ENCODE measurements around the gene PALD1. TPM values are rescaled to one million over a fixed set of nuclear protein-coding genes. Genes with fewer than 3 reads are reported as not detected.
A peak's percentile ranks its signal among the peaks of the same experiment; 100 is the strongest.

The PALD1 gene
- total RNA-seq (10 to 100 TPM in 1 of 6 donors, 1 to 10 TPM in 5; 2.2 to 15.1 (median 3.1) TPM), polyA plus RNA-seq (10 to 100 TPM in 1 of 2 donors, 1 to 10 TPM in 1; 6.2 to 12.4 TPM)

DNA sequence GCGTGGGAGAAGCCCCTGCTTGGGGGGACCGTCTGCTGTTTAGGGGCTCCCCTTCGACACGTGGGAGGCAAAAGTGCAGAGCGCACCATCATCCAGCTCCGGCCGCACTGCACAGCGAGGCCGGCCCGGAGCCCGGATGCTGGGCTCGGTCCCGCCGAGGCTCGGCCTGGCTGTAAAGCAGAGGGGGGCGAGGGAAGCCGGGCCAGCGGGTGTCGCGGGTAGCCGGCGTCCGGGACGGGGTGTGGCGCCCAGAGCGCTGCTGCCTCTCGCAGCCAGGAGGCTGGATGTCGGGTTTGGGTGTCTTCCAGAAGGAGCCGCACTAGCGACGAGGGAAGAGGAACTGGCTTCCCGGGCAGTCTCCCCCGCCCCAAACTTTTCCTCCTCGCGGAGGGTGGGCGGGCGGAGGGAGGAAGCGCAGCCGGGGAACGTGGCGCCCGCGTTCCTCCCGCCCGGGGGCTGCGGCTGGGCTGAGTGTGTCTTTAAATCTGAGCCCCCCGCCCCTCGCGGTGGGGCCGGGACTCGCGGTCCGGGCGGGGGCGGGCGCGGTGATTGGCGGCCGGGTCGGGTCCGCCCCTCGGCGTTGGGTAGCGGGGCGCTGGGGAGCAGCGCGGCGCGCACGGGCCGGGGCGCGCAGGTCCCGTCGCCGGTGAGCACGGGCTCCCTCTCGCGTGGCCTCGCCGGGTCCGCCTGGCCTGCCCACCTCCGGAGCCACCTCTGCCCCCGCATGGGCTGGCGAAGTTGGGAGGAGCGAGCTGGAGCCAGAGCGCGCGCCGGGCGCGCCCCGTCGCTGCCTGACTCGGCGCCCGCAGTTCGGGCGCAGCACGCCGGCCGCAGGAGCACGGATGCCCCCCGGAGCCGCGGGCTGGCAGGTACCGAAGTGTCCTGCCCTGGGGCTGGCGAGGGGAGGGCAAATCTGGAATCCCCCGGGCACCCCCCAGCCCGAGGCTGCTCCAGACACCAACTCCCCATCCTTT lies at the start of gene PALD1:
PALD1 (plus strand) TSS at position 577 of the 974 bp plus-strand sequence. CDS start 47,185 bp downstream, outside the sequence.
- peak; percentile 22 to 50 (median 33) for ATAC-seq
- intact Hi-C loops (cut with DNase I): no loop called here
- Histone ChIP-seq H3K4me3 (peak within 1 kb of the TSS; percentile 31 to 66 (median 46)), H3K27ac (peak within 1 kb of the TSS; percentile 55 to 85 (median 67)), H3K27me3 (no peaks in the 10 kb centered on the region), H3K9me3 (no peaks in the 10 kb centered on the region), H3K4me1 (peaks cover 0 to 18% (median 5%) of the 10 kb centered on the region in 3 donors), H3K36me3 (no peaks in the 10 kb centered on the region)
- 2 to 3% methylated on average over 61 to 110 of the region's 110 CpGs for WGBS, 2 donors
- TF ChIP-seq CTCF (IDR thresholded peaks at IDR 0.05): no peak
- peak in 5 of 6 donors; percentile 47 to 73 (median 64) for DNase-seq
- no peak for FAIRE-seq

DNA sequence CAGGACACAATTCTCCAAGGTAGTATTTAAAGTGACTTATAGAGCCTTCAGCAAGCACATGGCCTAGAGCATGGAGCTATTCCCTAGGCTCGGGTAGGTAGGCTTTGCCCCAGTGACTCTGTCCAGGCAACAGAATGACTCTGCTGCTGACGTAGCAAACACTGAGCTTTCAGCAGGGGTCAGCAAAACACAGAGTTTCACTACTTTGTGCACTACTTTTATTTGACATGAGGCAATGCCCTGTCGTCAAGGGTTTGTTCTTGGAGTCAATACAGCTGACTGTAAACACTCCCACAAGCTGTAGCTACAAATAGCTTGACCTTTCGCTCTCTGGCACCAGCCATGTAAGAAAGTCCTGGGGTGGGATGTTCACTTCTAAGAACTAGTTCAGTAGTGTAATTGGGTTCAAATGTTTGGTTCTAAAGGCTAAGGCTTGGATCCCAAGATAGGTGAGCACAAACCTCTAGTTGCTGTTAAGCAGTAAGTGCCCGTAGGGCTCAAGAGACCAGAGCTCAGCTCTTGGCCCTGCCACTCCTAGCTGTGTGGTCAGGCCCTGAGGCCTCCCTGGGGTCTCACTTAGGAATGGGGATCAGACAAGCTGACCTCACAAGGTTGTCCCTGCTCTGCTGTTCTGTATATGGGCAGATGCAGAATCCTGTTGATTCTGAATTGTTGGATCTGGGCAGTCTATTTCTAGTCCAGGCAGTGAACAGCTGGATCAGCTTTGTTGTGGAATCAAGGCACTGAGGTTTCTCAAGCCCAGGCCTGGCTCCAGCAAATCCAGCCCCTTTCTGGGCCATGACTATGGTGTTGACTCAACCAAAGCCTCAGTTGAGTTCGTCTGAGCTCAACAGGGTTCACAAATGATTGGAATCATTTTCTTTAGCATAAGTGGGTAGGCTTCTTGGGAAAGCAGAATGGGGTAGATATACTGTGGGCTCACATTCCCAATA lies 47.8 kb upstream of the PALD1 start:
- H3K36me3 ChIP-seq: peaks cover 0 to 24% (median 0%) of the 10 kb centered on the region in 3 donors
- TF ChIP-seq CTCF (IDR thresholded peaks at IDR 0.05): no peak
- 44 to 49% methylated on average over 6 of the region's 6 CpGs for WGBS, 2 donors
- H3K9me3 ChIP-seq: no peaks in the 10 kb centered on the region
- DNase-seq (peak in 4 of 6 donors; percentile 34 to 52 (median 44)), FAIRE-seq (no peak), ATAC-seq (peak; percentile 80 to 87 (median 84))
- H3K4me1 ChIP-seq: peaks cover 5 to 6% (median 5%) of the 10 kb centered on the region in 3 donors
- no peaks in the 10 kb centered on the region for H3K27me3 ChIP-seq
- peak overlapping the region in 1 of 4 donors; percentile 33 for H3K27ac ChIP-seq
- H3K4me3 ChIP-seq: no peak overlapping the region
- intact Hi-C loops (cut with DNase I): no loop called here

GRCh38 chr10:70432101-70432500 lies 46.5 kb upstream of the PALD1 start:
- TF ChIP-seq CTCF (IDR thresholded peaks at IDR 0.05): no peak
- intact Hi-C loops (cut with DNase I): no loop called here
- H3K27ac ChIP-seq: peak overlapping the region in 2 of 4 donors; percentile 33 to 41
- no peaks in the 10 kb centered on the region for H3K27me3 ChIP-seq
- H3K4me3 ChIP-seq: no peak overlapping the region
- H3K36me3 ChIP-seq: peaks cover 0 to 18% (median 0%) of the 10 kb centered on the region in 3 donors
- 62 to 63% methylated on average over 4 of the region's 4 CpGs for WGBS, 2 donors
- no peak for FAIRE-seq
- H3K9me3 ChIP-seq: no peaks in the 10 kb centered on the region
- H3K4me1 ChIP-seq: peaks cover 5 to 6% (median 5%) of the 10 kb centered on the region in 3 donors
- DNase-seq: peak in 3 of 6 donors; percentile 20 to 38 (median 36)
- ATAC-seq: peak in 2 of 4 donors; percentile 62 to 73

DNA sequence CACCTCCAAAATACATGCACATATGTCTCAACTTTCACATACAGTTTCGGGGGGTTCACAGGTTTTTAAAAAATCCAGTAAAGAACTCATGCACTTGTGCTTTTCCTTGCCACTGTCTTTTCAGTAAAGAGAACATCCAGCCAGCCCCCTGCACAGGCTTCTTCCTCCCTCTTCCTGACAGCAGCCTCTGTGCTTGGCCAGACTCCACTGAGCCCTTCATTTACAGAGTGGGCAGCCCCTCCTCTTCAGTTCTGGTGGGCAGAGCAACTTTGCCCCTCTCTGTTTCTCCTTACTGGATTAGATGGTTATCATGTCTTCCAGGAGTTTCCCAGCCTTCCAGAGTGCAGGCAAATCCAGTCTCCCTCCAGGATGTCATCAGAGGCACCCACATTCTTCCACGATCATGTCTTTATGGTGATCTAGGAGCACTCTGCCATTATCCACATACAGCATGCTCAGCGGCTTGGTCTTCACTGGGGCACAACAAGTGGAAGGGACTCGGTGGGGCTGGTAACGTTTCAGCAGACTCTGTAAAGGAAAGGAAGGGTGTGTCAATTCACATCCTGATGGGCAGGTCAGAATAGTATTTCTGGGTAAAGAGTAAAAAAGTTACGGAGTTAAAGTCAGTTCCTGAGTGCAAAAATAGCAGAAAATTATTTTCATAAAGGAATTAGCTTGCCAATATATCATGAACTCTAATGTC lies 45.9 kb upstream of the PALD1 start:
- DNase-seq (peak in 1 of 6 donors; percentile 15), FAIRE-seq (no peak), ATAC-seq (no peak)
- no peak overlapping the region for H3K4me3 ChIP-seq
- H3K27ac ChIP-seq: peak overlapping the region in 2 of 4 donors; percentile 15 to 33
- 86 to 88% methylated on average over 6 of the region's 6 CpGs for WGBS, 2 donors
- H3K9me3 ChIP-seq: no peaks in the 10 kb centered on the region
- H3K36me3 ChIP-seq: peaks cover 0 to 12% (median 0%) of the 10 kb centered on the region in 3 donors
- H3K4me1 ChIP-seq: peaks cover 5 to 6% (median 5%) of the 10 kb centered on the region in 3 donors
- no peaks in the 10 kb centered on the region for H3K27me3 ChIP-seq
- TF ChIP-seq CTCF (IDR thresholded peaks at IDR 0.05): no peak
- intact Hi-C loops (cut with DNase I): no loop called here
